Middle frontal gyrus (tissue), 1 donor: ENCODE data around the gene PP2D1.
"Not testable (repeated sequence)": the region's sequence is repeated elsewhere in the genome, so short reads cannot be mapped to it uniquely, and the experiment has no call there.

Experiments used
- DNase-seq: peaks from one replicate; pipeline ENCODE4 v3.0.0-alpha.2; 2015; ENCODE audit warnings: low spot score; ENCODE audit errors: extremely low spot score

The PP2D1 gene

GRCh38 chr3:19967812-19968211 lies 44.3 kb downstream of the PP2D1 start:
- no peak for DNase-seq

- no peak for DNase-seq
Observed at GRCh38 chr3:19967208-19967607, 44.9 kb downstream of the PP2D1 start.

DNA sequence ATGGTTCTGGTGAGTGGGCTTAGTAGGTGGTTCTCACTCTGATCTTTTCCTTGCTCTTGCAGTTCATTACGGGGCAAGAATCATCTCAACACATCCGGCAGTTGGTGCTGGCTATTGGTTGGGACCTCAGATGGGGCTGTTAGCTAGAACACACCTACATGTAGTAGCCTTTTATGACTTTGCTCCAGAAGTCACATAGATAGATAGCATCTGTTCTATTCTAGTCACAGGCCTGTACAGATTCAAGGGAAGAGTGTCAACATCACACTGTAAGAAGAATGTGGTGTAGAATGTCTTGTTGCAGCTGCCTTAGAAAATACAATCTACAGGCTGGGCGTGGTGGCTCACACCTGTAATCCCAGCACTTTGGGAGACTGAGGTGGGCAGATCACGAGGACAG lies 50.1 kb downstream of the PP2D1 start:
- no peak for DNase-seq

DNA sequence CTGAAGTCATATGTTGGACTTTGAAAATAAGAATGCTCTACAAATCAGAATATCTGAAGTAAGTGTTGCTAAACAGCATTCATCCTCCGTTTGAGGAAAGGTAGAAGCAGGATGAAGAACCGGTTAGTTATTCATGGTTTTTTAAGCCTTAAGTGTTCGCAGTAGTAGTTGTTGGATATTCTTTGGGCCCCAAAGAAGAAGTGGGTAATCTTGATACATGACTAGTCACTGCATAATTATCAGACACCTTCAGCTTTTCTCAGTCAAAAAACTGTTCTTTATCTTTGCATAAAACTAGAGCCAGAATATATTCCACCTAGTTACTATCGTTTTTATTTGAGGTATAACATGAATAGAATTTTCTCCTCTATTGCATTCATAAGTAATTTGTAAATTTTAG lies 51.4 kb downstream of the PP2D1 start:
- no peak for DNase-seq

- DNase-seq = no peak
Observed at GRCh38 chr3:19959505-19959904, 52.6 kb downstream of the PP2D1 start.

DNA sequence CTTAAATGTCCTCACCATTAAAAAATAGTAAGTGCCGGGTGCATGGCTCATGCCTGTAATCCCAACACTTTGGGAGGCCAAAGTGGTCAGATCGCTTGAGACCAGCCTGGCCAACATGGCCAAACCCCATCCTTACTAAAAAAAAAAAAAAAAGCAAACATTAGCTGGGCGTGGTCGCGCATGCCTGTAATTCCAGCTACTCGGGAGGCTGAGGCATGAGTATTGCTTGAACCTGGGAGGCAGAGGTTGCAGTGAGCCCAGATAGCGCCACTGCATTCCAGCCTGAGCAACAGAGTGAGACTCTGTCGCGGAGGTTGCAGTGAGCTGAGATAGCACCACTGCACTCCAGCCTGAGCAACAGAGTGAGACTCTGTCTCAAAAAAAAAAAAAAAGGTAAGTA lies 54.7 kb downstream of the PP2D1 start:
- not testable (repeated sequence) for DNase-seq

GRCh38 chr3:19954676-19955075 lies 57.4 kb downstream of the PP2D1 start:
- DNase-seq = no peak

GRCh38 chr3:19950316-19950715 lies 61.7 kb downstream of the PP2D1 start:
- no peak for DNase-seq

GRCh38 chr3:19948226-19948591 lies 63.9 kb downstream of the PP2D1 start:
- no peak for DNase-seq

DNA sequence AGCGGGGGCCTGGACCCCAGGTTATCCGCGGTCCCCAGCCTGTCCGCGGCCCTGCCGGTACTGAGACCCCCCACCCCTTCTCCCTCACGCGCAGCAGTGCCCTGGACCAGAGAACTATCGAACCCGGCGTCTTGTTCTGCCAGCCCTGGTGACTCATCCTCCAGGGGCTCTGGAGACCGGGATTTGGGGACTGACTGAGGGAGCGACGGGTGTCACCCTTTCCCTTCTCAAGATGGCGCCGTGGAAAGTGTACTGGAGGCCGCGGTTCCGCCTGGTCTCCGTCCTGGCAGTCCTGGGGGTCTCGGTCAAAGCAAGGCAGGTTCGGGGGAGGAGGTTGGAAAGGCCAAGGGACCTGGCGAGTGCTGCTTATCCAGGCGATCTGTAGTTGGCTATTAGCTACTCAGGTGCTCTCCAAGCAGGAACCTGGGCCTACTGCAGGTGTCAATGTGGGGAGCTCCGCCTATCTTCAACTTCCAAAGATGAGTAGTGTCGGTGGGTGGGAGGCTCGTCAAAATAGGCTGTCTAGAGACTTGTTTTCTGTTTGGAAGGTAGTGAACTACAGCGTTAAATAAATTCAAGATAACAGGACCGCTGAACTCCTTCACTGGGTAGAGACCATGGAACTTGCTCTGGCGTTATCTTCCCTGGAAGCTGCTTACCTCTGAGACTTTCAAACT lies 64.4 kb downstream of the PP2D1 start:
- DNase-seq = no peak

GRCh38 chr3:19946832-19947548 lies 65.1 kb downstream of the PP2D1 start, which contains the start of gene RAB5A:
RAB5A (plus strand) TSS chr3:19947097; CDS start chr3:19950899, 3,802 bp downstream.
- DNase-seq = peak; percentile 96

- no peak for DNase-seq
Observed at GRCh38 chr3:19945969-19946831, 65.9 kb downstream of the PP2D1 start.

GRCh38 chr3:19945534-19945933 lies 66.5 kb downstream of the PP2D1 start:
- DNase-seq = no peak

- no peak for DNase-seq
Observed at GRCh38 chr3:19940643-19941042, 71.4 kb downstream of the PP2D1 start.

GRCh38 chr3:19938295-19938627 lies 73.8 kb downstream of the PP2D1 start:
- no peak for DNase-seq

DNA sequence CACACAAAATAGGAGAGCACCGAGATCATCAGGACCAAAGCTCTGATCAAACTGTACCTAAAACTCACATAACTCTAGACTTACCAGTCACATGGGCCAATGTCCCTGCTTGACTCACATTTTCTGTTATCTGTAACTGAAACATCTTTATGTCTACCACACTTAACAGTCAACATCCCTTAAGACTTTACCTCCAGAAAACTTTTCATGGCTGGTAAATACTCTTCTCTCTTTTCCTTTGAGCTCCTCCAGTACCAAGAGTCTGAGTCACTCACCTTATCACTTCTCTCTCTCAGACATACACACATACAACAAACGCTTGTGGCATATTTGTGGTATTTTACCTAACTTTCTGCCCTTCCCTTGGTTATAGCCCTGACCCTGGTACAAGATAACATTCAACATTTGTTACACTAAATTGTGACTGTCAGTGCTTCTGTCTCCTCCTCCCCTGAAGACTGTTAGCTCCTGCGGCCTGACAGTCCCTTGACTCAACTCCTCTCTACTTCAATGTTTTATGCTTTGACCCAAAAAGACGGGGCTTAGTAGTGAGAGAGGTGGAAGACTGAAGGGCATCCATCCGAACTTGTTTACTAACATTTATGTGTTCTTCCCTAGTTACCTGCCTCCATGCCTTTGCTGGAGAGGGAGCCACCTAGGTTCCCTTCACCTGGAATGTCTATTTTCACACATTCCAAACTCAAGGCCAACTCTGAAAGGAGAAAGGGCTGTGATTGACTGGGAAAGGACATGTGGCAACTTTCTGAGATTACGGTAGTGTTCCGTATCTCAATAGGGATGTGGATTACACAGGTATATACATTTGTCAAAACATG lies 74.4 kb downstream of the PP2D1 start:
- no peak for DNase-seq
